H9 (cell line): Measurements from ENCODE around the gene TBC1D17. TPM values are rescaled to one million over a fixed set of nuclear protein-coding genes. Genes with fewer than 3 reads are reported as not detected.

Experiments
- DNase-seq: peaks from one replicate; pipeline ENCODE4 v3.0.0-alpha.2; 2017
- H2AFZ ChIP-seq: one replicate; pipeline ENCODE4 v1.6.1; 2013; ENCODE audit warnings: mild to moderate bottlenecking, low read length, control low read depth, moderate library complexity
- H2AK5ac ChIP-seq: 2 replicates; pipeline ENCODE4 v1.6.1; 2013; ENCODE audit warnings: low read length, control low read depth, mixed read lengths; ENCODE audit not compliant: insufficient read length
- H2BK120ac ChIP-seq: one replicate; pipeline ENCODE4 v1.6.1; 2013; ENCODE audit warnings: low read depth, mild to moderate bottlenecking, low read length, control low read depth, inconsistent platforms; ENCODE audit not compliant: poor library complexity, severe bottlenecking
- H2BK12ac ChIP-seq: 2 replicates; pipeline ENCODE4 v1.6.1; 2013; ENCODE audit warnings: low read length, control low read depth, mixed read lengths, low read depth; ENCODE audit not compliant: insufficient read length
- H2BK15ac ChIP-seq: 2 replicates; pipeline ENCODE4 v1.6.1; 2013; ENCODE audit warnings: low read depth, low read length, control low read depth
- H2BK20ac ChIP-seq: one replicate; pipeline ENCODE4 v1.6.1; 2013; ENCODE audit warnings: low read depth, mild to moderate bottlenecking, low read length, control low read depth, inconsistent platforms; ENCODE audit not compliant: poor library complexity, severe bottlenecking
- H2BK5ac ChIP-seq: 2 replicates; pipeline ENCODE4 v1.6.1; 2013; ENCODE audit warnings: low read length, control low read depth, mixed read lengths; ENCODE audit not compliant: insufficient read length
- H3K14ac ChIP-seq: 2 replicates; pipeline ENCODE4 v1.6.1; 2013; ENCODE audit warnings: low read length, control low read depth; ENCODE audit not compliant: insufficient read depth
- H3K18ac ChIP-seq: 2 replicates; pipeline ENCODE4 v1.6.1; 2013; ENCODE audit warnings: low read depth, mild to moderate bottlenecking, mixed read lengths, low read length, control low read depth; ENCODE audit not compliant: insufficient read length
- H3K23ac ChIP-seq: 2 replicates; pipeline ENCODE4 v1.6.1; 2013; ENCODE audit warnings: low read length, control low read depth, mixed read lengths, low read depth; ENCODE audit not compliant: insufficient read length
- H3K23me2 ChIP-seq: 2 replicates; pipeline ENCODE4 v1.6.1; 2013; ENCODE audit warnings: low read depth, mild to moderate bottlenecking, mixed read lengths, low read length, control low read depth; ENCODE audit not compliant: insufficient read length, poor library complexity, severe bottlenecking
- H3K27ac ChIP-seq: 2 replicates; pipeline ENCODE4 v1.5.1; 2013; ENCODE audit warnings: low read length, control low read depth, mixed read lengths, low read depth; ENCODE audit not compliant: insufficient read length
- H3K27me3 ChIP-seq: 2 replicates; pipeline ENCODE4 v1.6.1; 2013; ENCODE audit warnings: low read length, control low read depth, inconsistent platforms; ENCODE audit not compliant: insufficient read depth
- H3K4ac ChIP-seq: 2 replicates; pipeline ENCODE4 v1.6.1; 2013; ENCODE audit warnings: low read depth, mild to moderate bottlenecking, control low read depth, inconsistent platforms, low read length, moderate library complexity
- H3K4me1 ChIP-seq: 2 replicates; pipeline ENCODE4 v1.6.1; 2013; ENCODE audit warnings: low read length, control low read depth, inconsistent platforms; ENCODE audit not compliant: insufficient read depth
- H3K4me2 ChIP-seq: 2 replicates; pipeline ENCODE4 v1.6.1; 2013; ENCODE audit warnings: low read length, control low read depth, mixed read lengths; ENCODE audit not compliant: insufficient read length, insufficient read depth
- H3K56ac ChIP-seq: 2 replicates; pipeline ENCODE4 v1.6.1; 2013; ENCODE audit warnings: low read depth, mild to moderate bottlenecking, mixed read lengths, low read length, control low read depth; ENCODE audit not compliant: insufficient read length
- H3K79me1 ChIP-seq: 2 replicates; pipeline ENCODE4 v1.6.1; 2013; ENCODE audit warnings: low read depth, mild to moderate bottlenecking, moderate library complexity, low read length, control low read depth, inconsistent platforms; ENCODE audit not compliant: insufficient read depth, poor library complexity, severe bottlenecking
- H3K79me2 ChIP-seq: 2 replicates; pipeline ENCODE4 v1.6.1; 2013; ENCODE audit warnings: low read length, control low read depth, inconsistent platforms; ENCODE audit not compliant: insufficient read depth
- H3K9ac ChIP-seq: 2 replicates; pipeline ENCODE4 v1.6.1; 2013; ENCODE audit warnings: low read length, control low read depth, mixed read lengths; ENCODE audit not compliant: insufficient read length; ENCODE audit errors: extremely low read depth
- H3K9me3 ChIP-seq: one replicate; pipeline ENCODE4 v1.6.1; 2013; ENCODE audit warnings: low read depth, low read length, inconsistent platforms; ENCODE audit not compliant: control insufficient read depth
- H3T11ph ChIP-seq: one replicate; pipeline ENCODE4 v1.6.1; 2013; ENCODE audit warnings: mild to moderate bottlenecking, low read length, control low read depth, inconsistent platforms
- H4K20me1 ChIP-seq: one replicate; pipeline ENCODE4 v1.6.1; 2013; ENCODE audit not compliant: control insufficient read depth, insufficient read length, insufficient read depth
- H4K5ac ChIP-seq: 2 replicates; pipeline ENCODE4 v1.6.1; 2013; ENCODE audit warnings: low read depth, mild to moderate bottlenecking, mixed read lengths, low read length, control low read depth; ENCODE audit not compliant: insufficient read length
- H4K8ac ChIP-seq: replicated peaks from 2 replicates; pipeline ENCODE4 v1.6.1; 2013; ENCODE audit warnings: low read length, control low read depth, mixed read lengths, low read depth; ENCODE audit not compliant: insufficient read length
- H4K91ac ChIP-seq: 2 replicates; pipeline ENCODE4 v1.6.1; 2013; ENCODE audit warnings: low read depth, mild to moderate bottlenecking, moderate library complexity, mixed read lengths, low read length, control low read depth; ENCODE audit not compliant: insufficient read length
- H3K27ac Mint-ChIP-seq, 3 experiments: 2 replicates in 2 of 3; 3 replicates in 1 of 3; pipeline ENCODE4 v1.8.0; 2020 to 2021; ENCODE audit warnings: mixed read lengths in 3 of 3, mild to moderate bottlenecking in 1 of 3, moderate library complexity in 1 of 3
- H3K27me3 Mint-ChIP-seq: 2 replicates; pipeline ENCODE4 v1.8.0; 2021; ENCODE audit warnings: low read depth, mild to moderate bottlenecking, moderate library complexity, mixed read lengths
- H3K36me3 Mint-ChIP-seq, 3 experiments: 2 replicates in 2 of 3; 3 replicates in 1 of 3; pipeline ENCODE4 v1.8.0; 2020 to 2021; ENCODE audit warnings: low read depth in 3 of 3, mixed read lengths in 3 of 3; ENCODE audit not compliant: insufficient read depth in 1 of 3
- H3K4me1 Mint-ChIP-seq, 2 experiments: 2 replicates each; pipeline ENCODE4 v1.8.0; 2020; ENCODE audit warnings: mixed read lengths in 2 of 2
- H3K4me3 Mint-ChIP-seq, 2 experiments: 2 replicates in 1 of 2; 3 replicates in 1 of 2; pipeline ENCODE4 v1.8.0; 2020 to 2021; ENCODE audit warnings: mild to moderate bottlenecking in 2 of 2, mixed read lengths in 2 of 2, moderate library complexity in 1 of 2
- H3K9me3 Mint-ChIP-seq, 2 experiments: 2 replicates in 1 of 2; 3 replicates in 1 of 2; pipeline ENCODE4 v1.8.0; 2020; ENCODE audit warnings: mild to moderate bottlenecking in 2 of 2, mixed read lengths in 2 of 2, moderate library complexity in 1 of 2
- WGBS: extraction: QIAGEN DNeasy Blood & Tissue Kit; methylation state at CpG from one replicate; pipeline ENCODE4 v1.1.7; 2013; ENCODE audit warnings: missing lambda C conversion rate, low lambda C conversion rate, mixed read lengths; ENCODE audit not compliant: insufficient read length; ENCODE audit errors: extremely low coverage; 5-methylcytosine and 5-hydroxymethylcytosine counted together
- total RNA-seq: library from RNA; stranded (reverse); gene quantifications from 2 replicates; pipeline ENCODE4 v1.2.1, GENCODE V29; 2021
- TF ChIP-seq, protein P1 (sequence below): fragments of 200-600 bp; sonication (generic); conservative IDR thresholded peaks from 3 replicates; pipeline ENCODE4 v1.8.0; 2021; ENCODE audit warnings: antibody characterized with exemption, mild to moderate bottlenecking

The TBC1D17 gene
- total RNA-seq, 1 experiment from 2014 or later: 33.6 TPM

DNA sequence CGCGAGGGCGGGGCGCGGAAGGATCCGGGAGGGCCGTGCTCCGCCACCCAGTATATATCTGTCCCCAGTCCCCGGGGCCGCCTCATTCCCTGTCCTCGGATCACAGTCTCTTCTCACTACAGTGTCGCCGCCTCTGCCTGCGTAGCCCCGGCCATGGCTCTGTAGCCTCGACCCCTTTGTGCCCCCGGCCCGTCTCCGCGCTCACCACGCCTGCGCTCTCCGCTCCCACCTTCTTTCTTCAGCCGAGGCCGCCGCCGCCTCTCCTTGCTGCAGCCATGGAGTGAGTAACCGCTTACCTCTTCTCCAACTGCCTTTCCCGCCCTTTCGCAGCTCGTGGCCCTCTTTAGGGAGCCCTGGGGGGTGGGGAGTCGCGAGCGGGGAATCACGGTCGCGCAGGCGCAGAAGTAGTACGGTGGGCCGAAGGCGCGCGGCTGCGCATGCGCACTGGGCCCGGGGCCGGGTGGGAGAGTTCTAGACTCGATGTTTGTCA, 51.7 kb downstream of the TBC1D17 start, which contains the start of the genes ATF5 and NUP62:
TSS of gene ATF5 (plus strand) at position 85 of the 490 bp plus-strand sequence. CDS start 1,646 bp downstream, outside the sequence.
TSS of gene NUP62 (minus strand) at position 384 of the 490 bp plus-strand sequence. CDS start 19,697 bp downstream, outside the sequence.
- Mint-ChIP-seq H3K27me3 (peaks cover 3% of the 10 kb centered on the region), H3K27ac (peak within 1 kb of the TSS; percentile 99 to 100 (median 100)), H3K9me3 (peaks cover 0 to 4% of the 10 kb centered on the region in 2 experiments; a peak in 3 of 5 replicates), H3K36me3 (peaks cover 36 to 63% (median 44%) of the 10 kb centered on the region in 3 experiments), H3K4me3 (peak within 1 kb of the TSS; percentile 95 to 99), H3K4me1 (peaks cover 18 to 38% of the 10 kb centered on the region in 2 experiments)
- H3K23ac ChIP-seq: no peak within 1 kb of the TSS
- H3K27me3 ChIP-seq: no peaks in the 10 kb centered on the region
- peak; percentile 80 for DNase-seq
- H3T11ph ChIP-seq: no peak within 1 kb of the TSS
- no peak within 1 kb of the TSS for H2BK15ac ChIP-seq
- H3K79me1 ChIP-seq: no peaks in the 10 kb centered on the region
- no peak within 1 kb of the TSS for H2BK20ac ChIP-seq
- H3K14ac ChIP-seq: peak within 1 kb of the TSS; percentile 98
- H2BK120ac ChIP-seq: peak within 1 kb of the TSS; percentile 54
- H2BK12ac ChIP-seq: no peak within 1 kb of the TSS
- peaks cover 2% of the 10 kb centered on the region for H4K20me1 ChIP-seq
- H3K23me2 ChIP-seq: peaks cover 10% of the 10 kb centered on the region
- no peak within 1 kb of the TSS for H3K27ac ChIP-seq
- H2AK5ac ChIP-seq: no peak within 1 kb of the TSS
- peak within 1 kb of the TSS; percentile 53; the same call in 1 of the 2 replicates for H3K4ac ChIP-seq
- H2AFZ ChIP-seq: no peak within 1 kb of the TSS
- no CpG with 5 or more reads among the region's 48 CpGs for WGBS
- TF ChIP-seq, protein P1, sequence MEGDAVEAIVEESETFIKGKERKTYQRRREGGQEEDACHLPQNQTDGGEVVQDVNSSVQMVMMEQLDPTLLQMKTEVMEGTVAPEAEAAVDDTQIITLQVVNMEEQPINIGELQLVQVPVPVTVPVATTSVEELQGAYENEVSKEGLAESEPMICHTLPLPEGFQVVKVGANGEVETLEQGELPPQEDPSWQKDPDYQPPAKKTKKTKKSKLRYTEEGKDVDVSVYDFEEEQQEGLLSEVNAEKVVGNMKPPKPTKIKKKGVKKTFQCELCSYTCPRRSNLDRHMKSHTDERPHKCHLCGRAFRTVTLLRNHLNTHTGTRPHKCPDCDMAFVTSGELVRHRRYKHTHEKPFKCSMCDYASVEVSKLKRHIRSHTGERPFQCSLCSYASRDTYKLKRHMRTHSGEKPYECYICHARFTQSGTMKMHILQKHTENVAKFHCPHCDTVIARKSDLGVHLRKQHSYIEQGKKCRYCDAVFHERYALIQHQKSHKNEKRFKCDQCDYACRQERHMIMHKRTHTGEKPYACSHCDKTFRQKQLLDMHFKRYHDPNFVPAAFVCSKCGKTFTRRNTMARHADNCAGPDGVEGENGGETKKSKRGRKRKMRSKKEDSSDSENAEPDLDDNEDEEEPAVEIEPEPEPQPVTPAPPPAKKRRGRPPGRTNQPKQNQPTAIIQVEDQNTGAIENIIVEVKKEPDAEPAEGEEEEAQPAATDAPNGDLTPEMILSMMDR: no peak
- H4K8ac ChIP-seq: no peak within 1 kb of the TSS
- H3K9me3 ChIP-seq: no peaks in the 10 kb centered on the region
- peak within 1 kb of the TSS; percentile 74 for H4K91ac ChIP-seq
- no peaks in the 10 kb centered on the region; the same call in 1 of the 2 replicates for H3K4me1 ChIP-seq
- H3K4me2 ChIP-seq: peak within 1 kb of the TSS; percentile 82
- H4K5ac ChIP-seq: peak within 1 kb of the TSS; percentile 21
- peak within 1 kb of the TSS; percentile 77 for H3K9ac ChIP-seq
- H2BK5ac ChIP-seq: no peak within 1 kb of the TSS
- H3K79me2 ChIP-seq: peaks cover 25% of the 10 kb centered on the region; the same call in 1 of the 2 replicates
- no peak within 1 kb of the TSS for H3K56ac ChIP-seq
- H3K18ac ChIP-seq: peak within 1 kb of the TSS; percentile 98
